IMR-90 (cell line): ENCODE measurements around the gene LRRC75B.

Source experiments
- BHLHE40 ChIP-seq: fragments of 150-350 bp; IDR thresholded peaks from 2 replicates; pipeline ENCODE4 v1.6.1; 2016; ENCODE audit warnings: mild to moderate bottlenecking, low read depth, low read length
- CHD1 ChIP-seq: IDR thresholded peaks from 2 replicates; pipeline ENCODE4 v1.6.1; 2012; ENCODE audit warnings: low read depth, low read length, improper control_type of control experiment
- CTCF ChIP-seq: conservative IDR thresholded peaks from 2 replicates; pipeline ENCODE4 v1.5.1; 2012; ENCODE audit warnings: mild to moderate bottlenecking, low read depth, low read length, improper control_type of control experiment
- FOS ChIP-seq: fragments of 150-350 bp; IDR thresholded peaks from 2 replicates; pipeline ENCODE4 v1.6.1; 2016; ENCODE audit warnings: low read depth, low read length
- MAZ ChIP-seq: IDR thresholded peaks from 2 replicates; pipeline ENCODE4 v1.6.1; 2012; ENCODE audit warnings: low read depth, mild to moderate bottlenecking, low read length, improper control_type of control experiment, moderate library complexity, borderline replicate concordance
- POLR2A ChIP-seq: IDR thresholded peaks from 2 replicates; pipeline ENCODE4 v1.6.1; 2012; ENCODE audit warnings: mild to moderate bottlenecking, low read depth, low read length
- RAD21 ChIP-seq: IDR thresholded peaks from 2 replicates; pipeline ENCODE4 v1.6.1; 2012; ENCODE audit warnings: low read length, improper control_type of control experiment
- USF2 ChIP-seq: fragments of 150-350 bp; IDR thresholded peaks from 2 replicates; pipeline ENCODE4 v1.6.1; 2017; ENCODE audit warnings: mild to moderate bottlenecking, antibody characterized with exemption, low read length, low read depth

- TF ChIP-seq CTCF (no peak), CHD1 (no peak), FOS (no peak), POLR2A (no peak), BHLHE40 (no peak), RAD21 (no peak), MAZ (no peak), USF2 (no peak)
Measured at GRCh38 chr22:24564376-24565058, 28.4 kb downstream of the LRRC75B start.
